Activated T-helper 2 cell treated with anti-CD3 and anti-CD28 coated beads, Interferon-gamma antibody, Interleukin-2, Interleukin-4, amounts not matched to agents 10 μg/mL and 5 μg/mL and 100 μg/mL, durations not matched to agents 14 hours and 24 hours and 36 hours (primary cell): ENCODE measurements around the gene RAMAC. TPM values are rescaled to one million over a fixed set of nuclear protein-coding genes. Genes with fewer than 3 reads are reported as not detected.

Experiments
- total RNA-seq: library from RNA; stranded (reverse); gene quantifications from 2 replicates; pipeline ENCODE4 v1.2.3, GENCODE V29; 2022

RAMAC gene
- total RNA-seq, 1 donor from 2014 or later = 21.2 TPM

Other genes with a start within 250 kb of the RAMAC start
- not detected in 2 replicates for gene FSD2, start 180.1 kb upstream of the RAMAC start, total RNA-seq
- gene WHAMM, start 176.6 kb upstream of the RAMAC start, total RNA-seq = 4.0 and 4.2 TPM in 2 replicates
- 66.1 and 73.3 TPM in 2 replicates for gene HOMER2, start 33.5 kb upstream of the RAMAC start, total RNA-seq
- 22.1 and 24.4 TPM in 2 replicates for gene C15orf40, start 25.4 kb downstream of the RAMAC start, total RNA-seq
- 56.8 and 59.5 TPM in 2 replicates for gene BTBD1, start 81.0 kb downstream of the RAMAC start, total RNA-seq
- gene TM6SF1, start 121.4 kb downstream of the RAMAC start, total RNA-seq = 1.7 and 3.3 TPM in 2 replicates
- gene HDGFL3, start 221.6 kb downstream of the RAMAC start, total RNA-seq = 19.1 TPM in 2 replicates